Cardiac muscle cell (in vitro differentiated cells and primary cell): ENCODE data around the gene LYPD3. TPM values are rescaled to one million over a fixed set of nuclear protein-coding genes. Genes with fewer than 3 reads are reported as not detected.
A peak's percentile ranks its signal among the peaks of the same experiment; 100 is the strongest.

Experiments used
- DNase-seq, 2 donors: peaks; one replicate each; pipeline versions ENCODE4 v3.0.0 to v3.0.0-alpha.2; 2010 to 2017; ENCODE audit warnings: low read depth in 1 of 2, low spot score in 1 of 2
- H3K27ac ChIP-seq: fragments of 200-600 bp; sonication (generic); 2 replicates; pipeline ENCODE4 v1.5.1; 2016
- H3K27me3 ChIP-seq: fragments of 200-600 bp; sonication (generic); 2 replicates; pipeline ENCODE4 v1.6.0; 2016; ENCODE audit warnings: control low read depth
- H3K36me3 ChIP-seq: fragments of 200-600 bp; sonication (generic); 2 replicates; pipeline ENCODE4 v1.5.1; 2016; ENCODE audit warnings: control low read depth
- H3K4me1 ChIP-seq: fragments of 200-600 bp; sonication (generic); 2 replicates; pipeline ENCODE4 v1.8.1; 2017; ENCODE audit warnings: low read depth, mild to moderate bottlenecking, mixed run types
- H3K4me3 ChIP-seq: fragments of 200-600 bp; sonication (generic); 2 replicates; pipeline ENCODE4 v1.5.1; 2016; ENCODE audit warnings: mild to moderate bottlenecking
- H3K9me3 ChIP-seq: fragments of 200-600 bp; sonication (generic); 2 replicates; pipeline ENCODE4 v1.5.1; 2017; ENCODE audit warnings: low read depth, mild to moderate bottlenecking, control low read depth
- CTCF ChIP-seq: IDR thresholded peaks from 2 replicates; pipeline ENCODE4 v1.5.1; 2012; ENCODE audit warnings: low read depth, mild to moderate bottlenecking, low read length
- polyA plus RNA-seq: library from polyadenylated mRNA; unstranded; fragments of >200 nt; fragmentation: Nextera tagmentation; extraction: Ambion mirVana; gene quantifications from 2 replicates; pipeline ENCODE4 v1.2.1, GENCODE V29; 2016
- total RNA-seq: library from RNA; depleted of rRNA; stranded (reverse); fragments of >200 nt; gene quantifications from 2 replicates; pipeline ENCODE4 v1.2.3, GENCODE V29; 2016

LYPD3 gene
- total and polyA plus RNA-seq, 2 experiments from 2014 or later = 0.73 to 3.2 TPM

GRCh38 chr19:43471091-43471490, 5.7 kb upstream of the LYPD3 start:
- no peak for DNase-seq
- Histone ChIP-seq H3K27ac (no peak overlapping the region), H3K27me3 (peaks cover 1% of the 10 kb centered on the region), H3K4me3 (no peak overlapping the region), H3K4me1 (no peaks in the 10 kb centered on the region), H3K9me3 (no peaks in the 10 kb centered on the region), H3K36me3 (no peaks in the 10 kb centered on the region)
- no peak for TF ChIP-seq CTCF

DNA sequence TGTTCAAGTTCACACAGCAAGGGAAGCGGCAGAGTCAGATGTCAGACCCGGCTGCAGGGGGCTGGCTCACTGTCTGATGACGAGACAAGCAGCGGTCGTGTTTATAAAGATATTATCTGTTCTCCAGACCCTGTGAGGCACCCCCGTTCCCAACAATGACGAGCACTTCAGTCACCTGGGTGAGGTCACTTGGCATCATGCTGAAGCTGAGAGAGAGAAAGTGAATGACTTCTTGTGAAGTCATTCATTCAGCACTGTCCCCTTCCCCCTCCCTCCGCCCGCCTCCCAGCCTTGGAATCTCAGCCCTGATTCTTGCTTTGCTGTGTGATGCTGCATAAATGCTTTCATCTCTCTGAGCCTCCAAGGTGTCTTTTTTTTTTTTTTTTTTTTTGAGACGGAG, 4.9 kb upstream of the LYPD3 start:
- Histone ChIP-seq H3K27me3 (peaks cover 9% of the 10 kb centered on the region), H3K9me3 (no peaks in the 10 kb centered on the region), H3K36me3 (no peaks in the 10 kb centered on the region), H3K4me3 (no peak overlapping the region), H3K4me1 (no peaks in the 10 kb centered on the region), H3K27ac (no peak overlapping the region)
- no peak for TF ChIP-seq CTCF
- DNase-seq = peak in 1 of 2 donors; percentile 7

GRCh38 chr19:43469160-43469480, 3.7 kb upstream of the LYPD3 start:
- no peak for DNase-seq
- H3K27me3 ChIP-seq = peaks cover 12% of the 10 kb centered on the region

DNA sequence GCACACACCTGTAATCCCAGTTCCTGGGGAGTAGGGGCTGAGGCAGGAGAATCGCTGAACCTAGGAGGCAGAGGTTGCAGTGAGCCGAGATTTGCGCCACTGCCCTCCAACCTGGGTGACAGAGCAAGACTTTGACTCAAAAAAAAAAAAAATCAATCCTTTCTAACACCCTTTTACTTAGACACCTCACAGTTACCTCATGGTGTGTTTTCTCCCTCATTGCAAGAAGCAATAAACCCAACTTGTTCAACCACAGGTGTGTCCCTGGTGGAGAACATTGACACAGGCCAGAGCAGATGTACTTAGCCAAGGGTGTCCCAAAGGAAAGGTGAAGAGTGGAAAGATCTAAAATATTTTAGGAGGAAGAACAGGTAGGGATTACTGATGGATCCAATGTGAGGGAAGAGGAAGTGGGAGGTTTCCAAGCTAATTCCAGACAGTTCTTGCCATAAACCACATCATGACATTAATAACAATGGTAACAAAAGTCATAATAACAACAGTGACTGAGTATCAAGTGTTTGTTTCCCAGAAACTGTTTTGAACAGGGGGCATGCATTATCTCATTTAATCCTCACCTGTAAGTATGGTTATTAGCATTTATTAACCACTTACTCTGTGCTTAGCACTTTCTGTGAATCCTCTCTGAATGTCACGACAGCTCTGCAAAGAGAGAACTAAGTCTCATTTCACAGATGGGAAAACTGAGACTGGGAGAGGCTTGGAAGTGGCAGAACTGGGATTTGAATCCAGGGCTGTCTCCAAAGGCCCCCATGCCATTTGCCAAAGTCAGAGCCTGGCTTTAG, 3.1 kb upstream of the LYPD3 start:
- Histone ChIP-seq H3K27ac (no peak overlapping the region), H3K36me3 (no peaks in the 10 kb centered on the region), H3K4me3 (no peak overlapping the region), H3K4me1 (no peaks in the 10 kb centered on the region), H3K9me3 (no peaks in the 10 kb centered on the region), H3K27me3 (peaks cover 12% of the 10 kb centered on the region)
- TF ChIP-seq CTCF = no peak
- no peak for DNase-seq

More at GRCh38 chr19:43469160-43469480, 3.7 kb upstream of the LYPD3 start:
- H3K27ac ChIP-seq = no peak overlapping the region
- H3K4me1 ChIP-seq = no peaks in the 10 kb centered on the region
- H3K4me3 ChIP-seq = no peak overlapping the region
- TF ChIP-seq CTCF = no peak
- no peaks in the 10 kb centered on the region for H3K9me3 ChIP-seq
- H3K36me3 ChIP-seq = no peaks in the 10 kb centered on the region

DNA sequence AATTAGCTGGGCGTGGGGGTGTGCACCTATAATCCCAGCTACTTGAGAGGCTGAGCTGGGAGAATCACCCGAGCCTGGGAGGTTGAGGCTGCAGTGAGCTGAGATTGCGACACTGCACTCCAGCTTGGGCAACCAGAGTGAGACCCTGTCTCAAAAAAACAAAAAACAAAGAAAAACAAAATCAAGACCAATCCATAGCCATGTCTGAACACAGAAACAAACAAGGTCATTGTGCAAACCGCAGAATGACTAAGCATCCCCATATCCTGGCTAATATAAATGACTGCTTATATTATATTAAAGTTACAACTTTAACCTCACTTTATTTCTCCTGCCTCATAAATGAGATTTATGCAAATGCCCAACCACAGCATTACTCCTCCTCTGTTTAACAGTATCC, 2.3 kb upstream of the LYPD3 start:
- TF ChIP-seq CTCF = no peak

More for the DNA sequence above, 2.3 kb upstream of the LYPD3 start:
- Histone ChIP-seq H3K36me3 (no peaks in the 10 kb centered on the region), H3K4me1 (no peaks in the 10 kb centered on the region), H3K27ac (no peak overlapping the region), H3K27me3 (peaks cover 12% of the 10 kb centered on the region), H3K9me3 (no peaks in the 10 kb centered on the region), H3K4me3 (no peak overlapping the region)
- peak in 1 of 2 donors; percentile 50 for DNase-seq
